PC-9 (cell line): Measurements from ENCODE around the gene C2orf68. TPM values are rescaled to one million over a fixed set of nuclear protein-coding genes. Genes with fewer than 3 reads are reported as not detected.

Source experiments
- BruUV-seq: library from RNA; stranded (reverse); fragments of 400-500 nt; replicated peaks from 2 replicates; lab custom pipeline; 2021; lab: Mats Ljungman, UMichigan
- CTCF ChIA-PET: fragments of 300-600 bp; sonication (Branson Sonifier 250); formaldehyde crosslinking; loops from one replicate; lab custom pipeline; 2022; ENCODE audit warnings: antibody characterized with exemption; lab: Charles Lee
- POLR2A ChIA-PET: fragments of 300-600 bp; sonication (Branson Sonifier 250); formaldehyde crosslinking; loops from one replicate; lab custom pipeline; 2022; ENCODE audit warnings: antibody characterized with exemption; ENCODE audit not compliant: unreplicated experiment; lab: Charles Lee
- DNase-seq, 2 experiments: peaks; one replicate each; pipeline versions ENCODE4 v3.0.0 to v3.0.0-alpha.2; 2015 to 2022; ENCODE audit warnings: mixed read lengths in 1 of 2
- H2AFZ ChIP-seq: fragments of 200-600 bp; sonication (generic); 2 replicates; pipeline ENCODE4 v1.8.1; 2017; ENCODE audit warnings: antibody characterized with exemption
- H3F3A ChIP-seq: fragments of 200-600 bp; sonication (generic); 2 replicates; pipeline ENCODE4 v1.8.1; 2017; ENCODE audit warnings: antibody characterized with exemption, mild to moderate bottlenecking, low read depth; ENCODE audit not compliant: insufficient read depth
- H3K27ac ChIP-seq: fragments of 200-600 bp; sonication (generic); 2 replicates; pipeline ENCODE4 v1.6.1; 2016; ENCODE audit warnings: mixed run types
- H3K27me3 ChIP-seq: fragments of 200-600 bp; sonication (generic); 2 replicates; pipeline ENCODE4 v1.6.1; 2016; ENCODE audit warnings: low read depth, mixed run types; ENCODE audit not compliant: insufficient read depth
- H3K36me3 ChIP-seq: fragments of 200-600 bp; sonication (generic); 2 replicates; pipeline ENCODE4 v1.6.1; 2016; ENCODE audit warnings: low read depth, mixed run types
- H3K4me1 ChIP-seq: fragments of 200-600 bp; sonication (generic); replicated peaks from 2 replicates; pipeline ENCODE4 v1.6.1; 2016; ENCODE audit warnings: mixed run types; ENCODE audit not compliant: insufficient read depth
- H3K4me2 ChIP-seq: fragments of 200-600 bp; sonication (generic); 2 replicates; pipeline ENCODE4 v1.6.1; 2017; ENCODE audit warnings: mixed run types
- H3K4me3 ChIP-seq: fragments of 200-600 bp; sonication (generic); 2 replicates; pipeline ENCODE4 v1.6.1; 2016; ENCODE audit warnings: mixed run types
- H3K79me2 ChIP-seq: fragments of 200-600 bp; sonication (generic); 2 replicates; pipeline ENCODE4 v1.6.1; 2017; ENCODE audit warnings: low read depth, mixed run types
- H3K9me2 ChIP-seq: fragments of 200-600 bp; sonication (generic); 2 replicates; pipeline ENCODE4 v1.8.1; 2017; ENCODE audit warnings: mild to moderate bottlenecking; ENCODE audit not compliant: insufficient read depth
- H3K9me3 ChIP-seq: fragments of 200-600 bp; sonication (generic); 2 replicates; pipeline ENCODE4 v1.8.1; 2016; ENCODE audit warnings: low read depth; ENCODE audit not compliant: insufficient read depth
- H4K20me1 ChIP-seq: fragments of 200-600 bp; sonication (generic); 2 replicates; pipeline ENCODE4 v1.8.1; 2017; ENCODE audit not compliant: insufficient read depth
- EZH2 ChIP-seq: fragments of 200-600 bp; sonication (generic); IDR thresholded peaks from 2 replicates; pipeline ENCODE4 v1.8.0; 2017; ENCODE audit warnings: antibody characterized with exemption, low read depth
- intact Hi-C: fragments of 100-400 bp; cut with micrococcal nuclease; formaldehyde crosslinking; loops from one replicate; pipeline ENCODE4 v1.10.0; 2022; ENCODE audit not compliant: unreplicated experiment
- total RNA-seq: library from RNA; stranded (reverse); gene quantifications from 2 replicates; pipeline ENCODE4 v1.2.3, GENCODE V29; 2021
- TF ChIP-seq, protein P1 (sequence below): fragments of 200-600 bp; sonication (generic); conservative IDR thresholded peaks from 2 replicates; pipeline ENCODE4 v1.6.1; 2017; ENCODE audit warnings: mixed run types, antibody characterized with exemption, mild to moderate bottlenecking, moderate library complexity

C2orf68 gene
- total RNA-seq, 1 experiment from 2014 or later = 48.6 TPM

DNA sequence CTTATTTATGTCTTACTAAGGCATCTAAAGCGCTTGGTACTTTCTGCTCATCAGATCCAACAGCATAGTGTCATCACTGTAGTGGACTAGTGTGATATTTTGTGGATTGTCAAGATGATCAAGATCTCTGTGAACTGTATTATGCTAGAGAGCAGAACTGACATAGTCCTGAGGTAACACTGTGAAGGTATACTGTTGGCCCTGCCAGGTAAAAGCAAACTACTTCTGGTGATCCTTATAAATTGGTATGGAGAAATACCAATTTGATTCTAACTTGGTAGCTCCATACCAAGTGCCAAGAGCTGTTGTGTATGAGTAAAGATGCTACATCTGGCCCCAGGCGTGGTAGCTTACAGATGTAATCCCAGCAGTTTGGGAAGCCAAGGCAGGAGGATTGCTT, 40.2 kb upstream of the C2orf68 start:
- ChIA-PET CTCF (no interaction called here), POLR2A (no interaction called here)
- no peak overlapping the region for H3K4me3 ChIP-seq
- no peaks in the 10 kb centered on the region for H3K9me3 ChIP-seq
- no peaks in the 10 kb centered on the region for H4K20me1 ChIP-seq
- intact Hi-C loops = no loop called here
- H3K4me2 ChIP-seq = no peak overlapping the region
- H2AFZ ChIP-seq = no peak overlapping the region
- peaks cover 45% of the 10 kb centered on the region for H3F3A ChIP-seq
- H3K4me1 ChIP-seq = peaks cover 27% of the 10 kb centered on the region
- no peak for DNase-seq
- no peaks in the 10 kb centered on the region for H3K79me2 ChIP-seq
- no peak overlapping the region for H3K27ac ChIP-seq
- no peaks in the 10 kb centered on the region for H3K9me2 ChIP-seq
- TF ChIP-seq, protein P1, sequence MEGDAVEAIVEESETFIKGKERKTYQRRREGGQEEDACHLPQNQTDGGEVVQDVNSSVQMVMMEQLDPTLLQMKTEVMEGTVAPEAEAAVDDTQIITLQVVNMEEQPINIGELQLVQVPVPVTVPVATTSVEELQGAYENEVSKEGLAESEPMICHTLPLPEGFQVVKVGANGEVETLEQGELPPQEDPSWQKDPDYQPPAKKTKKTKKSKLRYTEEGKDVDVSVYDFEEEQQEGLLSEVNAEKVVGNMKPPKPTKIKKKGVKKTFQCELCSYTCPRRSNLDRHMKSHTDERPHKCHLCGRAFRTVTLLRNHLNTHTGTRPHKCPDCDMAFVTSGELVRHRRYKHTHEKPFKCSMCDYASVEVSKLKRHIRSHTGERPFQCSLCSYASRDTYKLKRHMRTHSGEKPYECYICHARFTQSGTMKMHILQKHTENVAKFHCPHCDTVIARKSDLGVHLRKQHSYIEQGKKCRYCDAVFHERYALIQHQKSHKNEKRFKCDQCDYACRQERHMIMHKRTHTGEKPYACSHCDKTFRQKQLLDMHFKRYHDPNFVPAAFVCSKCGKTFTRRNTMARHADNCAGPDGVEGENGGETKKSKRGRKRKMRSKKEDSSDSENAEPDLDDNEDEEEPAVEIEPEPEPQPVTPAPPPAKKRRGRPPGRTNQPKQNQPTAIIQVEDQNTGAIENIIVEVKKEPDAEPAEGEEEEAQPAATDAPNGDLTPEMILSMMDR = no peak
- no peak for TF ChIP-seq EZH2
- no peaks in the 10 kb centered on the region for H3K27me3 ChIP-seq
- no TSS peak for BruUV-seq
- H3K36me3 ChIP-seq = peaks cover 23% of the 10 kb centered on the region; the same call in 1 of the 2 replicates

DNA sequence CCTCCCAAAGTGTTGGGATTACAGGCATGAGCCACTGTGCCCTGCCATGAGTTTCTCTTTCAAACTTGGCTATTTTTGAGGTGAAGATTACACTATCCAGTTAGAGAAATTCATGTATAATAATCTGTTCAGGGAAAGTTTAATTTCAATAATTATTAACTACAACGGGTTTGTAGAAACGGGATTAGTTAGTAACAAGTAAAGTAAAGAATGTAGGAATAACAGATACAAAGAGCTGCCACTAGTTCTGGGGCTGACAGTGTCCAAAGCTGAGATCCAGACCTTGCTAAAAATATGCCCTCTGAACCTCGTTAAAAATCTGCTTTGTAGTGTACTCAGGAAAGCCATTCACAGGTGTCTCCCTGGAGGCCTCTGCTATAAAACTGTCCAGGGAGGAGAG, 39.2 kb upstream of the C2orf68 start:
- H3K9me2 ChIP-seq = no peaks in the 10 kb centered on the region
- no peak overlapping the region for H3K4me2 ChIP-seq
- no peak overlapping the region for H3K4me3 ChIP-seq
- H2AFZ ChIP-seq = no peak overlapping the region
- H3K36me3 ChIP-seq = peaks cover 28% of the 10 kb centered on the region; the same call in 1 of the 2 replicates
- H3K79me2 ChIP-seq = no peaks in the 10 kb centered on the region
- no peak for DNase-seq
- H3K9me3 ChIP-seq = no peaks in the 10 kb centered on the region
- no peak overlapping the region for H3K27ac ChIP-seq
- ChIA-PET POLR2A (no interaction called here), CTCF (interaction anchor here (0.6 kb wide), 2 partner anchors 12 to 50 kb away, joined by 3 to 4 read pairs; no protein-coding TSS in a partner anchor)
- BruUV-seq = no TSS peak
- no peaks in the 10 kb centered on the region for H3K27me3 ChIP-seq
- H4K20me1 ChIP-seq = no peaks in the 10 kb centered on the region
- peaks cover 27% of the 10 kb centered on the region for H3K4me1 ChIP-seq
- peaks cover 51% of the 10 kb centered on the region for H3F3A ChIP-seq
- TF ChIP-seq, protein P1 = no peak
- no peak for TF ChIP-seq EZH2
- intact Hi-C loops = no loop called here

DNA sequence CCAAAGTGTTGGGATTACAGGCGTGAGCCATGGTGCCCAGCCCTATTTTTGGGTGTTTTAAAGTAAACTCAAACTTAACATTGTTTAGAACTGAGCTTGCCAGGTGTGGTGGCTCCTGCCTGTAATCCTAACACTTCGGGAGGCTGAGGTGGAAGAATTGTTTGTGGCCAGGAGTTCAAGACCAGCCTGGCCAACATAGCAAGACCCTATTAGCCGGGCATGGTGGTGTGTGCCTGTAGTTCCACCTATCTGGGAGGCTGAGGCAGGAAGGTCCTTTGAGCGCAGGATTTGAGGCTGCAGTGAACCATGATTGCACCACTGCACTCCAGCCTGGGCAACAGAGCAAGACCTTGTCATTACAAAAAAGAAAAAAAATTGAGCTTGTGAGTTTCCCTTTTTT, 38.6 kb upstream of the C2orf68 start:
- no peak overlapping the region for H3K4me2 ChIP-seq
- POLR2A ChIA-PET = no interaction called here

More for the DNA sequence above, 38.6 kb upstream of the C2orf68 start:
- no peaks in the 10 kb centered on the region for H3K79me2 ChIP-seq
- H3K27me3 ChIP-seq = no peaks in the 10 kb centered on the region
- no peaks in the 10 kb centered on the region for H3K9me3 ChIP-seq
- H3K4me1 ChIP-seq = peaks cover 27% of the 10 kb centered on the region
- CTCF ChIA-PET = interaction anchor here (0.6 kb wide), 1 partner anchor 13 kb away, joined by 3 read pairs; no protein-coding TSS in a partner anchor
- H3K9me2 ChIP-seq = no peaks in the 10 kb centered on the region
- no peak overlapping the region for H3K4me3 ChIP-seq
- BruUV-seq = no TSS peak
- no peak overlapping the region for H2AFZ ChIP-seq
- H3K36me3 ChIP-seq = peaks cover 28% of the 10 kb centered on the region; the same call in 1 of the 2 replicates
- H3F3A ChIP-seq = peaks cover 51% of the 10 kb centered on the region
- H3K27ac ChIP-seq = peak overlapping the region; percentile 37; the same call in 1 of the 2 replicates
- intact Hi-C loops = no loop called here
- H4K20me1 ChIP-seq = no peaks in the 10 kb centered on the region
- no peak for DNase-seq
- TF ChIP-seq, protein P1 = no peak
- no peak for TF ChIP-seq EZH2
